HK-2 (cell line): Measurements from ENCODE around the gene KCNK15.
"Not testable (repeated sequence)": the region's sequence is repeated elsewhere in the genome, so short reads cannot be mapped to it uniquely, and the experiment has no call there.

Experiments used
- DNase-seq: peaks from one replicate; pipeline ENCODE4 v3.0.0-alpha.2; 2018; ENCODE audit not compliant: unreplicated experiment

KCNK15 gene

GRCh38 chr20:44758247-44759101, 12.8 kb downstream of the KCNK15 start:
- no peak for DNase-seq

DNA sequence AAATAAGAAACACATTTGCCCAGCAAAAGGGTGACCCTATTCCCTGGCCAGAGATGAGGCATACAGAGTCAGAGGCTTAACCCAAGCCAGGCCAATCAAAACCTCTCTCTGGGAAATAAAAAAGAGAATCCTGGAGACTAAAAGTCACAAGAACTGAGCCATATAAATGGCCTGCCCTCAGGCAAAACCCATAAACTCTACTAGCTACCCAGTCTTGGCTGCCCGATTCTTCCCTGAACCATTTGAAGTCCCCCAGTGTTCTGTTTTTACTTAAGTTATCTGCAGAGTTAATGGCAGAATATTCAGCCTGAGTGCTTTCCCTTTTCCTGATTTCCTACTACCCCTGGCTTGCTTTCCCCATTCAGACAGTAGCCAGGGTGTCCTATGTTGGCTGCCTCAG, 13.9 kb downstream of the KCNK15 start:
- DNase-seq: no peak

DNA sequence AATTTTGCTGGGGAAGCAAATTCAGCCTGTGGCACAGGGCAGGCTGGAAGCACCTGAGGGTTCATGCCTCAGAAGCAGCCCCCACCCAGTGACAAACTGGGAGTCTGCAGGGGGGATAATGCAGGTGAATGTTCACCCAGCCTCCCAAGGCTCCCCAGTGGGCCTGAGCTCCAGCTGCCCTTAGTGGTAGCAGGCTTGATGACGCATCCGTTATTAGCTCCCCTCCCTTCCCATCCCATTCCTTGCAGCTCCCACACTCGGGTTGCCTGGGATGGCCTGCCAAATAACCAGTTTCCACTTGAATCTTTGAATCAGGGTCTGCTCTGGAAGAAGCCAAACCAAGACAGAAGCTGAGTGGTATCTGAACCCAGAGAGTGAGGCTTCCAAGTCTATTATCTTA, 15.8 kb downstream of the KCNK15 start:
- DNase-seq: no peak

- no peak for DNase-seq
Observed at GRCh38 chr20:44762466-44763140, 16.9 kb downstream of the KCNK15 start.

GRCh38 chr20:44763798-44764197, 18.1 kb downstream of the KCNK15 start:
- not testable (repeated sequence) for DNase-seq

DNA sequence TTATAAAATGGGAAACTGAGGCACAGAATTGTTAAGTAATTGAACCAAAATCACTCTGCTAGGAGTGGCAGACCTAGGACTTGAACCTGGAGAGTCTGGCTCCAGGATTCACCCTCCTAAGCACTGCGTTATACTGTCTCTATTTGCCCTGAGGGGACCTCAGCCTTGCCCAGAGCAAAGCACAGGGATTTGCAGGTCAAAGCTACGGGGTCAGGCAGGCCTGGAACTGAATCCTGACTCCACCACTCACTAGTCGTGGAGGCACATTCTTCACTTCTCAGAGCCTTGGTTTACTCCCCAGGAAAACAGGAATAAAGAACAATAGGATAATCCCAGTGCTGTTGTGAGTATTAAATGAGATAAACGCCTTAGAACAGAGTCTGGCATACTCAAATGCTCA, 19.4 kb downstream of the KCNK15 start:
- no peak for DNase-seq

DNA sequence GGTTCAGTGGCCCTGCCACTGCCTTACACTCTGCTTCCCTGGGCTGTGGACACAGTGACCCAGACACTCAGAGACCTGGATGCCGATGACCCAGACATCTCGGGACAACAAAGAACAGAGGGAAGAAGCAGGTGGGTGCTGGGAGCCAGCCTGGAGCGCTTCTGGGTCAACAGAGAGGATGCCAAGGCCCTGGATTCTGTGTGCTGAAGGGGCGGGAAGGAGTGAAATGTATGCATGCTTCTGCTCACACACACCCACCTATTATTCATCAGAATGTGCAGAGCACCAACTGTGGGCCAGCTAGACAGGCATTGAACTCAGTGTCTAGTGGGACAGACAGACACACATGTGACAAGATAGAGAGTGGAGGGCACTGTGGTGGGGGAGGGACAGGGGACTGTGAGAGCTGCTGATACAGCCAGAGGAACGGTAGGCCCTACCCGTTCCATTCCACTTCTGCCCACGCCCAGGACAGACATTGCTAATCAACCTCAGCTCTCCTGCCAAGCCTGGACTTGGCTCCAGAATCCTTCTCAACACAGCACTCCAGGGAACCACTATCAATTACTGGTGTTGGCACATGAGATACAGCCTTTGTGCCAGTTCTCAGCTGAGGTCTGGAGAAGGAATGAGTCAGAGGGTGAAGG, 20.2 kb downstream of the KCNK15 start:
- DNase-seq: no peak

- no peak for DNase-seq
Observed at GRCh38 chr20:44768256-44768655, 22.6 kb downstream of the KCNK15 start.

GRCh38 chr20:44768854-44769480, 23.3 kb downstream of the KCNK15 start:
- no peak for DNase-seq

- no peak for DNase-seq
Observed at GRCh38 chr20:44769481-44769863, 23.8 kb downstream of the KCNK15 start.

GRCh38 chr20:44770484-44771171, 25.0 kb downstream of the KCNK15 start:
- no peak for DNase-seq

DNA sequence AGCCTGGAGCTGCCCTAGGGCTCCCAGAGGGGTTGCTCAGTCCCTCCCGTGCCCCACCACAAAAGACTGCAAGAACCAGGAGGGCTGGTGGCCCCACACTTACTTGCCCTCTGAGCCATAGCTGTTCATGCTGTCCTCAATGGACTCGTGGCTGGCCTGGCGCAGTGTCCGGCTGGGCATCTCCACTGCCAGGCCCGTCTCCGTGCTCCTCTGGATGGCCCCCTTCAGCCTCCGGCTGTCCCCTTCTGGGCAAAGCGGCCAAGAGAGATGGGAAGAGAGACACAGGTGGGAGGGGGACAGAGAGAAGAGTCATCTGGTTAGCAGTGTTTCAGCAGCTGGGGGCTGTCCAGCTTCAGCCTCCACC, 25.5 kb downstream of the KCNK15 start:
- DNase-seq: no peak

- DNase-seq: no peak
Observed at GRCh38 chr20:44772636-44773035, 27.0 kb downstream of the KCNK15 start.

DNA sequence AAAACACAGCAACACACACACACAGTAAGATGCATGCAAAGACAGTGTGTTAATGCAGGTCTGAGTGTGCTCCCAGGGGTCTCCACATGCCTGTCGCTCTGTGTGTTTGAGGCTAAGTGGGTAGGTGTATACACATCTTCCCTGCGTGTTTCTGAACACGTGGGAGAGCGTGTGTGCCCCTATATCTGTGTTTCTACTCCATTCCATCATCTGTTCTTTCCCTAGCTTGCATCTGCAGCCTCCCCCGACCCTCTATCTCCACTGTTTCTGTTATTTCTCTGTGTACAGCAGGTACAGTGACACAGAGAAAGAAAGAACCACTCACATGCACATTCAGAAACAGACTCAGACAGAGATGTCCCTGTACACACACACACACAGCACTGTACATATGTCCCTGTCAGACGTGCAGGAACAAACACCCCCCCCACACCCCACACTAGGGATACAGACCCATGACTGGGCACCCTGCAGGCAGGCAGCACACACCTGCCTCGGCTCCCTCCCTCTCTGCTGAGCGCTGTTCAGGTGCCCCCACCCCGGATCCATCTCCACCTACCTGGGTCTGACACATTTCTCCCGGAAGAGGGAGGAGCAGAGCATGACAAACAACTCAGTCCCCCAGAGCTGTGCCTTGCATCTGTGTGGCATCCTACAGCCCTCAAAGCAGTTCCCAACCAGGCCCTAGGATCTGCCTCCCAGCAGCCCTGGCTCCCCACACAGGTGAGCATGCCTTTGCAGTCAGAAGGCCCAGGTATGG, 27.6 kb downstream of the KCNK15 start:
- no peak for DNase-seq

DNA sequence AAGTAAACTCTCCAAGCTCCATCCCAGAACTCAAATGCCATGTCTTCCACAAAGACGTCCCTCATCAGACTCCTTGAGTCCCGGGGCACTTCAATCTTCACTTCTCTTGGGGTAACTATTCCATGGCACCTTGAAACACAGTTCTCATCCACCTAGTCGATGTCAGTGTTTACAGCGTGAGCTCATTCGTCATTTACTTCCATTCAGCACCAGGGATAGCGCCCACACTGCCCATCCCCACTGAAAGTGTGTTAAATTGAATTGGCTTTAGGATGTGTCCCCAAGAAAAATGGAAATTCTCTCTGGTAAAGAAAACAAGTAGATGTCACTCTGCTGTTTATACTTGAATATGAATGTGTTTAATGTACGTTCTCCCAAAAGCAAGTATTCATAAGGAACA, 31.3 kb downstream of the KCNK15 start:
- DNase-seq: peak; percentile 20

DNA sequence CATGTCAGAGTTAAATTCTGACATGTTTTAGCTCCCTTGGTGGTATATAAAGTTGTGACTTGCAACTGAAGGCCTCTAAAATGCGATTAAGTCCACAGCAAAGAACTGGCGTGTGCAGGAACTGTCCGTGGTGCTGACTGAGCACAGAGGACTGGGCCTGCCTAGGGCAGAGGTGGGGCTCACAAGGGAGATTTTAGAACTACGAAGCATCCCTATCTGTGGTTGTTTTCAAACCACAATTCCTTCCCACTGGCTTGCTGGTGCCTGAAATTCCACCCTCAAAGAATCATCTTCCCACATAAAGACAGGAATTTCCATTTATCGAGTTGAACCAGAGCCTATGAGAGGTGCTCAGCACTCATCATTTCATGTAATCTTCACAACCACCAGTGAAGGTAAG, 34.6 kb downstream of the KCNK15 start:
- peak; percentile 51 for DNase-seq

DNA sequence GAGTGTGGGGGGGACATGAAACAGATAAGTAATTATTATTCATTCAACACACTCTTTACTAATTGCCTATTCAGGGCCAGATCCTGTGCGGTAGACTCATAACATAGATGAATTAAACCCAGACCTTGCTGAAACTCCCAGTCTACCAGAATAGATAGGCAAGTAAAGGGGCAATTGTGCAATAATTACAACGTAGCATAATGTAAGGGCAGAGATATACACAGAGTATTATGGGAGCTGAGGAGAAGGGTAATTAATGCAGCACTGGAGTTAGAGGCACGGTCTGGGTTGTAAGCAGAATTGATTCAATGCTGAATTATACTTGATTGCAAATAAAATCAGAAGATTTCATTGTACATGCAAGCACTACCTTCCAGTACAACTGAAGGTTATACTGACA, 35.5 kb downstream of the KCNK15 start:
- no peak for DNase-seq

GRCh38 chr20:44781791-44782190, 36.1 kb downstream of the KCNK15 start:
- DNase-seq: no peak

DNA sequence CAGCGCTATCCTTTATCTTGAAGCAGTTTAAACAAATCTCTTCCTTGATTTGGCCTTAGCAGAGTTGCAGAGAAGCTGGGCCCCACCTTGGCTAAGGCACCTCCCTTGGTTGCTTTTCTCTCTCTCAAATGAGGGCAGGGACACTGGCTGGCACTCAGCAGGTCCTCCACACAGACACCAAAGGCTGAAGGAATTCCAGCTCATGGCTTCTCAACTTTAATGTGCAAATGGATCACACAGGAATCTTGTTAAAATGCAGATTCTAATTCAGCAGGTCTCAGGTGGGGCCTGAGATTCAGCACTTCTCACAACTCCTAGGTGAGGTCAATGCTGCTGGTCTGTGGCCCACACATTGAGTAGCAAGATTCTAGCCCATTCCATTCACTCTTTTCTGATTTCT, 39.0 kb downstream of the KCNK15 start:
- no peak for DNase-seq

- no peak for DNase-seq
Observed at GRCh38 chr20:44785768-44786167, 40.1 kb downstream of the KCNK15 start.

DNA sequence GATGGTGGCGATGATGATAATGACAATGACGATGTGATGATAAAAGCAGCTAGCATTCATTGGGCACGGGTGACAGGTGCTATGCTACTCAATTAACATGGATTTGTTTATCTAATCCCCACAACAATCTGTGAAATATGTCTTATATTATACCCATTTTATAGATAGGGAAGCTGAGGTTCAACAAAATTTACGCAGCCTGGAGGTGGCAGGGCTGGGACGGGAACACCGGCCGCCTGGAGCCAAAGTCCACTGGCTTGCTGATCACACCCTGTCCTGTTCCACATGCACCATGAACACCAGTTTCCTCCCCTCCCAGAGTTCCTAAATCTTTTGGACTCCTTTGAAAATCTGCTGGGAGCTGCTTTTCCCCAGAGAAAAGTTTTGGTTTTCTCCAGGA, 41.6 kb downstream of the KCNK15 start:
- no peak for DNase-seq
